Cerebellar cortex (tissue), 1 donor: ENCODE results near the gene RAB11B.
A peak's percentile ranks its signal among the peaks of the same experiment; 100 is the strongest.
"Not testable (repeated sequence)": the region's sequence is repeated elsewhere in the genome, so short reads cannot be mapped to it uniquely, and the experiment has no call there.

Source experiments
- DNase-seq: peaks from one replicate; pipeline ENCODE4 v3.0.0-alpha.2; 2015; ENCODE audit warnings: low spot score

RAB11B gene

DNA sequence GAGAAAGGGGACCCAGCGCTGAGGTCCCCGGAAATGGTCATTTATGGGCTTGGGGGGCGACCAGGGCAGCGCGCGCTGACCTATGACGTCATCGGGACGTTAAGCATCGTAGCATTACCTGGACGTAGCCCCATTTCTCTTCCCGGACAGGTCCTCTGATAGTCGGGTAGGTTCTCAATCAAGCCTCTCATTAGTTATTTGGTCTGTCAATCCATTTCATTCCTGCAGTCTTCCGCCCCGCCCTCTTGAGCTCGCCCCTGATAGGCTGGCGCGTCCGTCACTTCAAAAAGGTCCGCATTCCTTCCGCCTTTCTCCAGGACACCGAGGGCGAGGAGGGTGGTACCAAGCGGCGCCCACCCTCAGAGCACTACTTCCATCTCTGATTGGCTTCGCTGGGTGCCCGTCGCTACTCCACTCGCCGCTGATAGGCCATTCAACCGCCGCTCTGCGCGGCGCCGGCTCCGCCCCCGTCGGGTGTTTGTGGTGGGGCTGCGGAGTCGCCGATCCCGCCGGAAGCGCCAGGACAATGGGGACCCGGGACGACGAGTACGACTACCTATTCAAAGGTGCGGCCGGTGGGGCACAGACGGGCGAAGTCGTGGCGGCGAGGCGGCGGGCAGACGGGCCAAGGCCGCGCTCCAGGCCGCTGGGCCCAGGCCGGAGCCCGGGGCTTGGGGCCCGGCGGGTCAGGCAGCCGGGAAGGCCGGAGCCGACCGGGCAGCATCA is at the start of gene RAB11B:
RAB11B (plus strand) TSS at position 470 of the 726 bp plus-strand sequence; CDS start at position 527, 57 bp downstream.
- peak; percentile 100 for DNase-seq

DNA sequence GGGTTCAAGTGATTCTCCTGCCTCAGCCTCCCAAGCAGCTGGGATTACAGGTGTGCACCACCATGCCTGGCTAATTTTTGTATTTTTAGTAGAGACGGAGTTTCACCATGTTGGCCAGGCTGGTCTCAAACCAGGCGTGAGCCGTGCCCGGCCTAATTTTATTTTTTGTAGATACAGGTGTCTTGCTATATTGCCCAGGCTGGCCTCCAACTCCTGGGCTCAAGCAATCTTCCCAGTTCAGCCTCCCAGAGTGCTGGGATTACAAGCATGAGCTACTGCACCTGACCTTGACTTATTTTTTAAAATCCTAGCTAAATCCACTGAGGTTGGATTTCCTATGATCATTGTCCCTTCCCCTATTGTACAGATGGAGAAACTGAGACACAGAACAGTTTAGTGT is 48.7 kb upstream of the RAB11B start:
- DNase-seq = not testable (repeated sequence)

DNA sequence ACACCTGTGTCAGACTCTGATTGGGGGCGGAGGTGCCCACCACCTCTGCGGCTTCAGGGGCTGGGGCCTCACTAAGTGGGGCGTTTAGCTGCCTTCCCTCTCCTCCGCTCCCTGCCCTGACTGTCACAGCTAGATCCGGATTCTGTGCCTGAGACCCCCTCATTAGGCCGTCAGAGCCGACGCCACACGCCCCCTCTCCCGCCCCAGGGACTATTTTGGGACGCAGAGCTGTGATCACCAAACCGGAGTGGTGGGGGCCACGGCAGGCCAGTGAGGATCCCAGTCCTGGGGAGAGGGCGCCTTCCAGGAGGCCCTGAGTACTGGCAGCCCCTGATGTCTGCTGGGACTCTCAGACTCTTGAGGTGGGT is 47.9 kb upstream of the RAB11B start:
- DNase-seq = no peak

DNA sequence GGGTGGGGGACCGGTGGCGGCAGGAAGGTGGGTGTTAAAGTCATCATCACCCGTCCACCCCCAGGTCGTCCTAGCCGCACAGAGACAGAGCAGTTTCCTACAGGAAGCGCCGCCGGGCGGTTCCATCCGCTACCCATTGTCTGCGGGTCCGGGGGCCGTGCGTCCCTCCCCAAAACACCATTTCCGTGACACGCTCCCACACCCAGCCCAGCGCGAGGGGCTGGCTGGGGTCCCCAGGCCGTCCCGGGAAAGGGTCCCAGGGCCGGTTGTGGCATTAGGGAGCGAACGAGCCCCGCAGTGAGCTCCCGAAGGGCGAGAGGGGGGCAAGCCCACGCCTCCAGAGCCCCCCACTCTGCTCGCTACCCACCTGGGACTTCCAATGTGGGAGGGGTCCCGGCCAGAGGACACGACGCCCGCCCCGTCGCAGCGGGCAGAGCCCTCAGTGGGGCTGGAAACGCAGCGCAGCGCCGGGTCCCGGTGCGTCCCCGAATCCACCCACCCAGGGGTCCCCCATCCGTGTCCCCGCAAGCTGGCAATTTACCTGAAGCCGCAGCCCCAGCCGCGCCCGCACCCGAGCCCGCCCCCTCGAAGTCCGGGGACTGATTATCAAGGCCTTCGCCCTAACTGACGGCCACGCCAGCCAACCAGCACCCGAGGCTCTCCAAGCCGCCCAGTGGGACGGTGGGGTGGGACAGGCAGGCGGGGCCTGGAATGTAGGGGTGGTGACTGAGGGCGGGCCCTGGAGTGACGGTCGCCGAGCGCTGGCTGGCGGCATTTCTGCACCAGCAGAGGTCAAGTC is 47.3 kb upstream of the RAB11B start, which contains the start of gene KANK3:
KANK3 (minus strand) TSS at position 579 of the 799 bp plus-strand sequence. CDS start 5,434 bp downstream, outside the sequence.
- peak; percentile 66 for DNase-seq

DNA sequence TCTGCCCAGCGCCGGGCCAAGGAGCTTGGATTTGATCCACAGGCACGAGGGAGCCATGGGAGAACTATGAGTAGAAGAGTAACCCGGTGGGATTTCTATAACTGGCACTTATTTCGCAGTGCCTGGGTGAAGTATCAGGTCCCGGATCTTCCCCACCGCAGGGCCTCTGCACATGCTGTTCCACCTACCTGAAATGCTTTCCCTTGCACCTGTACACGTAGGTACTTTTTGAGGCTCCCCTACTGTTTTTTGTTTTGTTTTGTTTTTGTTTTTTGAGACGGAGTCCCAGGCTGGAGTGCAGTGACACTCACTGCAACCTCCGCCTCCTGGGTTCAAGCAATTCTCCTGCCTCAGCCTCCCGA is 46.7 kb upstream of the RAB11B start:
- DNase-seq = no peak

DNA sequence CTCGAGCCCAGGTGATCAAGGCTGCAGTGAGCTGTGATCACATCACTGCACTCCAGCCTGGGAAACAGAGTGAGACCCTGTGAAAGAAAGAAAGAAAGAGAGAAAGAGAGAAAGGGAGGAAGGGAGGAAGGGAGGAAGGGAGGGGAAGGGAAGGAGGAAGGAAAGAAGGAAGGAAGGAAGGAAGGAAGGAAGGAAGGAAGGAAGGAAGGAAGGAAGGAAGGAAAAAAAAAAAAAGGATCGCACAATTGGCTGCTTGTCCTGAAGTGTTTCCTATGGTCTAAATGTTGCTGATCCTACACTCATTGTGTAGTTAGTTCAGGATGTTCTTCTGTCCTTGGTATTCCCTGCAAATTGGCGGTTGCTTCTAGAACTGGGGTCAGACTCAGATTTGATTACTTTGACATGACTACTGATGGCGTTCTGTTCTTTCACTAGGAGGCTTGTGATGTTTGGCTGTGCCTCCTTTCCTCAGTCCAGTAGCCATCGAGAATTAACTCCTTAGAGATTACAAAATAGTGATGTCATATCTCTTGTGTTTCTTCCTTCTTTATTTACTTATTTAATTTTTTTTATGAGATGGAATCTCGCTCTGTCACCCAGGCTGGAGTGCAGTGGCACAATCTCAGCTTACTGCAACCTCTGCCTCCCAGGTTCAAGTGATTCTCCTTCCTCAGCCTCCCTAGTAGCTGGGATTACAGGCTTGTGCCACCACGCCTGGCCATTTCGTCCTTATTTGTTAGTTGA is 40.4 kb upstream of the RAB11B start:
- DNase-seq = not testable (repeated sequence)

DNA sequence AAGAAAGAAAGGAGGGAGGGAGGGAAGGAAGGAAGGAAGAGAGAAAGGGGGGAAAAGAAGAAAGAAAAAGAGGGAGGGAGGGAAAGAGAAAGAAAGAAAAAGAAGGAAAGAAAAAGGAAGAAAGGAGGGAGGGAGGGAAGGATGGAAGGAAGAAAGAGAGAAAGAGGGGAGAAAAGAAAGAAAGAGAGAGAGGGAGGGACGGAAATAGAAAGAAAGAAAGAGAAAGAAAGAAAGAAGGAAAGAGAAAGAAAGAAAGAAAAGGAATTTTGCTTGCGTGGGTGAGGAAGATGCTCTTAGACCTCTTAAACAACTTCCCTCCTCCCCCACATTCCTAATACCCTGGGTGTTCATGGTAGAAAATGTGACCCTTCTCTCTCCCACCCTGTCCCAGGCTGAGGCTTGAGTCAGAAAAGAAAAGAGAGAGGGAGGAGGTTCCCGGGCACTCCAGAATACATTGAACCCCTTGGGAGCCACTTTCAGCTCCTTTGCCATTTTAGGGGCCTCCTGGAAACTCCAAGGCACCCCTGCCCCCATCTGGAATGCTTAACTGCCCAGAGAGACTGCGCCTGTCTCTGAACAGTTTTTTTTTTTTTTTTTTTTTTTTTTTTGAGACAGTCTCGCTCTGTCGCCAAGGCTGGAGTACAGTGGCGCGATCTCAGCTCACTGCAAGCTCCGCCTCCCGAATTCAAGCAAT is 37.9 kb upstream of the RAB11B start:
- no peak for DNase-seq

DNA sequence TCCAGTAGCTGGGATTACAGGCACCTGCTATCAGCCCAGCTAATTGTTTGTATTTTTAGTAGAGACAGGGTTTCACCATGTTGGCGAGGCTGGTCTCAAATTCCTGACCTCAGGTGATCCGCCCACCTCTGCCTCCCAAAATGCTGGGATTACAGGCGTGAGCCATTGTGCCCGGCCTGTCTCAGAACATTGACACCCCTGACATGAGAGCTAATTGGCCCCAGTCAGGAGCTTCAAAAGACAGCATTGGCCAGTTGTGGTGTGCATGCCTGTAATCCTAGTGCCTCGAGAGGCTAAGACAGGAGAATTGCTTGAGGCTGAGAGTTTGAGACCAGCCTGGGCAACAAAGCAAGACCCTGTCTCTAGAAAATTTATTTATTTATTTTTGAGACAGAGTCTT is 37.3 kb upstream of the RAB11B start:
- DNase-seq = not testable (repeated sequence)

DNA sequence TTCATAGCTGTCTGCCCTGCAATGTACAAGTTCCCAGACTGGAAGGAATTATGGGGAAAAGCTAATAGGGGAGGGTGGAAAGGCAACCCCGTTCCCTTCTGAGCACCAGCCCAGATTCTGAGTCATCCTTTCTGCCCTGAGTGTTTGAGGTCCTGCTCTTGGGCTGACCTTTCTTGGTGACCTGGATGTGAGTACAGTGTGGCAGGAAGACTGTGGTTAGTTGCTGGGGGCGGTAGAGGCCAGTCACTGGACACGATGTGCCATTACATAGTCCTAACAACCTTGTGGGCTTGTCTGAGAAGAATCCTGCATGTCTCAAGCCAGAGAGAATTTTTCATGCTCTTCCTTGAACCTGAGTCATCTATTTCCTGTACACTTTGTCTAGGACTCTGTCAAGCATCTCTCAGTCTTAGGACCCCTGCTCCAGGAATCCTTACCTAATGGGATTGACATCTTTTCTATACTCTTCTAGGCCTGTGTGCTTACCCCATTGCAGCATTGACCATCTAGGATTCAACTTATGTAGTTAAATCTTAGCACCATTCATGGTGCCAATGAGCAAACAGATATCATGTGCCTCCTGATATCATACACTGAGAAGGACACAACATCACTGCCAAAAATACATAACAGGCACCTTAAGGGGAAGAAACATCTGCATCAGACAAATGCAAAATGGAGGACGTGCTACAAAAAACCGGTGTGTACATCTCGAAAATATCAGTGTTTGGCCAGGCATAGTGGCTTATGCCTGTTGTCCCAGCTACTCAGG is 34.3 kb upstream of the RAB11B start:
- no peak for DNase-seq

DNA sequence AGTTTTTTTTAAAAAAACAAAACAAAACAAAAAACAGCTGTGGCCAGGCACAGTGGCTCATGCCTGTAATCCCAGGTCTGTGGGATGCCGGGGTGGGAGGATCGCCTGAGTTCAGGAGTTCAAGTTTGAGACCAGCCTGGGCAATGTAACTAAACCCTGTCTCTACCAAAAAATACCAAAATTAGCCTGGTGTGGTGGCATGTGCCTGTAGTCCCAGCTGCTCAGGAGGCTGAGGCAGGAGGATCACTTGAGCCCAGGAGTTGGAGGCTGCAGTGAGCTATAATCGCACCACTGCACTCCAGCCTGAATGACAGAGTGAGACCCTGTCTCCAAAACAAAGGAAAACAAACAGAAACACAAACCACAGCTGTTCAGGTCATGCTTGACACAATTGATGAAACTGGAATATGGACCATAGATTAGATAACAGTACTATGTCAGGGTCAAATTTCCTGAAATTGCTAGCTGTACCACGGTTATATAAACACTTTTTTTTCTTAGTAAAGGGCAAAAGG is 33.1 kb upstream of the RAB11B start:
- DNase-seq = no peak

DNA sequence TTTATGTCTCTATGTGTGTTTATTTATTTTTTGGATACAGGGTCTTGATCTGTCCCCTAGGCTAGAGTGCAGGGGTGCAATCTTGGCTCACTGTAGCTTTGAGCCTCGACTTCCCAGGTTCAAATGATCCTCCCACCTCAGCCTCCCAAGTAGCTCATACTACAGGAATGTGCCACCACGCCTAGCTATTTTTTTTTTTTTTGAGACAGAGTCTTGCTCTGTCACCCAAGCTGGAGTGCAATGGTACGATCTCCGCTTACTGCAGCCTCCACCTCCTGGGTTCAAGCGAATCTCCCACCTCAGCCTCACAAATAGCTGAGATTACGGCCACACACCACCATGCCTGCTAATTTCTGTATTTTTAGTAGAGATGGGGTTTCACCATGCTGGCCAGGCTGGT is 31.2 kb upstream of the RAB11B start:
- DNase-seq = no peak

DNA sequence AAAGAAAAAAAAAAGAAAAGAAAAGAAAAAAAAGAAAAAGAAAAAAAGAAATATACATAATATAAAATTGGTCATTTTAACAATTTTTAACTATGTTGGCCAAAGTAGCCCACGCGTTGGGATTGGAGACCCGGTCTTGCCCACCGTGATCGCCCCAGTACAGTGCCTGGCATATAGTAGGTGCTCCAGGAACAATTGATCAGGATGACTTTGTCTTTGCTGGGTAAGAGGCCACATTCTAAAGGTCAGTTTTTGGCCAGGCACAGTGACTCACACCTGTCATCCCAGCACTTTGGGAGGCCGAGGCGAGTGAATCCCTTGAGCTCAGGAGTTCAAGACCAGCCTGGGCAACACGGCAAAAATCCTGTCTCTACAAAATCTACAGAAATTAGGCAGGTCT is 30.0 kb upstream of the RAB11B start:
- DNase-seq = no peak

DNA sequence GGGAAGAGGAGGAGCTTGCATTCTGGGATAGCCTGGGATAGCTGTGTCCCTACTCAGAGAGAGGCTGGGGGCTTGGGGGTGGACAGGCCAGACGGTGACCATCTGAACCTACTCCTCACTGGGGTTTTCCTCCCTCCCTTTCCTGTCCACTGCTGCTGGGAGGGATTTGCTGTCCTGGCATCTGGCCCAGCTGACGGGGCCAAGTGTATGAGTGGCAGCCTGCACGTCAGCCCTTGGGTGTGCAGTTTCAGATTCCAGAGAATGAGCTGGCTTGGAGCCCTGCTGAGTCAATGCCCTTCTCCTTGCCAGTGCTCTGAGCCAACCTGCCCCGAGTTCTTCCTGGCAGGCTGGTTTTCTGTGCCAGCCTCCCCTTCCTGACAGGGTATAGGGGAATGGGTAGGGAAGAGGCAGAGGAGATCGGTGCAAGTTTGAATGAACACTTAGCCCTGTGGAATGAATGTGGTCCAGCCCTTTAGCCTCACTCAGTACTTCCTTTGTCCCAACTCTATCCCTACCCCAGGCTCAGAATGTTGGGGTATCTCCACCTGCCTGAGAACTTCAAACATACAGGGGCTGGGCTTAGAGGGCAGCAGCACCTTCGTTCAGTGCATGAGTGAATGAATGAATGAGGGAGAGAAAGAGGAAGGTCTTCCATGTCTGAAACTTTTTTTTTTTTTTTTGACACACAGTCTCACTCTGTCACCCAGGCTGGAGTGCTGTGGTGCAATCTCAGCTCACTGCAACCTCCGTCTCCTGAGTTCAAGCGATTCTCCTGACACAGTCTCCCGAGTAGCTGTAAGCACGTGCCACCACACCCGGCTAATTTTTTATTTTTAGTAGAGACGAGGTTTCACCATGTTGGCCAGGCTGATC is 28.0 kb upstream of the RAB11B start:
- DNase-seq = peak; percentile 31

DNA sequence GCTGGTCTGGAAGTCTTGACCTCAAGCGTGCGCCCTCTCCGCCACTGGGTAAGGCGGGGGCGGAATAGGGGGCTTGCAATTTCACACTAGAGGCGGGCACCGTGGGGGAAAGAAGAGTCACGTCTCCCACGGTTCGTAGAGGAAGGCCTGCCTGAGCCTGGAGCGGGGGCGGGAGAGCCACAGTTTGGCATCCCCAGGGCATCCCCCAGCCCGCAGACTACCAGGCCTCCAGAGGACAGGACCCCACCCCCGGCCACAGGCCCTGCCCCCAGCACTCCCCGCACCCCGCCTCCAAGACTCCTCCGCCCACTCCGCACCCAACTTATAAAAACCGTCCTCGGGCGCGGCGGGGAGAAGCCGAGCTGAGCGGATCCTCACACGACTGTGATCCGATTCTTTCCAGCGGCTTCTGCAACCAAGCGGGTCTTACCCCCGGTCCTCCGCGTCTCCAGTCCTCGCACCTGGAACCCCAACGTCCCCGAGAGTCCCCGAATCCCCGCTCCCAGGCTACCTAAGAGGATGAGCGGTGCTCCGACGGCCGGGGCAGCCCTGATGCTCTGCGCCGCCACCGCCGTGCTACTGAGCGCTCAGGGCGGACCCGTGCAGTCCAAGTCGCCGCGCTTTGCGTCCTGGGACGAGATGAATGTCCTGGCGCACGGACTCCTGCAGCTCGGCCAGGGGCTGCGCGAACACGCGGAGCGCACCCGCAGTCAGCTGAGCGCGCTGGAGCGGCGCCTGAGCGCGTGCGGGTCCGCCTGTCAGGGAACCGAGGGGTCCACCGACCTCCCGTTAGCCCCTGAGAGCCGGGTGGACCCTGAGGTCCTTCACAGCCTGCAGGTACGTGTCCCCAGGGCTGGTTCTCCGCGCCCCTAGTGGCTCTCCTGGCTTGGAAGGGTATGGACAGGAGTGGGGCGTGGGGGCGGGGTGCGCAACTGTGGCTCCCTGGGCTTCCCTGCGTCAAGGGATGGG is 26.1 kb upstream of the RAB11B start, which contains the start of gene ANGPTL4:
ANGPTL4 (plus strand) TSS at position 353 of the 969 bp plus-strand sequence; CDS start at position 520, 167 bp downstream.
- peak; percentile 52 for DNase-seq

DNA sequence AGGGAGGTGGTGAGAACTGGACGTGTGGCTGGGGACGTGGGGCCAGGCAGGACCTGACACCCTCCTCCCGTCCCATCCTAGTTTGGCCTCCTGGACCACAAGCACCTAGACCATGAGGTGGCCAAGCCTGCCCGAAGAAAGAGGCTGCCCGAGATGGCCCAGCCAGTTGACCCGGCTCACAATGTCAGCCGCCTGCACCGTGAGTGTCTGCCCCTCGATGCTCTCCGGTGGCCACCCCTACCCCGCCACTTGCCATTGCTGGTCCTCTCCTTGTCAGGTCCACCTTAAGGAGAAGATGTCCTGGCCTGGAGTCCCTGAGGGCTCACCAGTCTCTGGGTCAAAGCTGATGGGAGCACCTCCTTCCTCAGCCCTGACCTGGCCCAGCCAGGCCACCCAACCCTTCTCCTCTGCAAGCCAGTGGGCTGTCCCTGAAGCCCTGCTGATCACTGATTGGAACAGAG is 24.0 kb upstream of the RAB11B start:
- no peak for DNase-seq

DNA sequence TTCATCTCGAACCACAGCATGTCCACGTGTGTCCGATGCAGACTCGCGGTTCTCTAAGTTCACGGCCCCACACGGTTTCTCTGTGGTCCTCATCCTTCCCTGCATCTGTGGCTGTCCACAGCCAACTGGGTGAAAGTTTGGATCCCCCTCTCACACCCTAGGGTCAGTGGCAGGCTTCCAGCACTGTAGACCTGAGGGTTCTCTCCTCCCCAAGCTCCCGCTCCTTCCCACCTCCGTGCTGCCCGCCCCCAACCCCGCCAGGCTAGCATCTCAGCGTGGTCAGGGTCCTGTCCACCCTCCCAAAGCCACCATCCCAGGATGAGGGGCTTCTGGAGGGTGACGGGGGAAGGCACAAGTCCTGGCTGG is 23.2 kb upstream of the RAB11B start:
- no peak for DNase-seq

DNA sequence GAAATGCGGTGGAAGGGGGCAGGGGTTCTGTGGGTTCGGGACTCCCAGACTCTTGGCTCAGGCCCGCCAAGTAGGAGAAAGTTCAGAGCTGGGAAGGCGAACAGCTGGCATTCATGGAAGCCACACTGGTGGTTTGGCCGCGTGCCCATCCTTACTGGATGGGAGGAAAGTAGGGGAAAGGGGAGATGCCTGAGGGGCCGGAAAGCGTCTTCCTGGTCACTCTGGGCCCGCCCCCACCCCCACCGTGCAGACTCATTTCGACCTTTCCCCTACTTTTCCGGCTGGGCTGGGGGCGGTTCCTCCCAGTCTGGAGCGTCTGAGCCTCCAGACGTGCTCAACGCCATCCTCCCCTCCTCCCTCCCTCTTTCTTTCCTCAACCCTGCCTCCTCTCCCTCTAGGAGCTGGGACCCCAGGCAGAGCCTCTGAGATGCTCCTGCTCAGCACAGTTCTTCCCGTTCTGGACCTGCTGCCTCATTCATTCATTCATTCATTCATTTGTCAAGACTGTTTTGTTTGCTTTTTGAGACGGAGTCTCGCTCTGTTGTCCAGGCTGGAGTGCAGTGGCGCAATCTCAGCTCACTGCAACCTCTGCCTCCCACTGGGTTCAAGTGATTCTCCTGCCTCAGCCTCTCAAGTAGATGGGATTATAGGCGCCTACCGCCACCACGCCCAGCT is 22.7 kb upstream of the RAB11B start:
- DNase-seq = peak; percentile 34
